HepG2 (cell line): ENCODE results near the gene FCER1G. TPM values are rescaled to one million over a fixed set of nuclear protein-coding genes. Genes with fewer than 3 reads are reported as not detected.

Experiments
- CEBPG ChIP-seq: IDR thresholded peaks from 2 replicates; pipeline ENCODE4 v1.6.1; 2016
- DMAP1 ChIP-seq: IDR thresholded peaks from 2 replicates; pipeline ENCODE4 v1.6.1; 2016
- HHEX ChIP-seq: IDR thresholded peaks from 2 replicates; pipeline ENCODE4 v1.6.1; 2016; ENCODE audit warnings: control low read depth
- KDM5A ChIP-seq: fragments of 200-600 bp; sonication (generic); IDR thresholded peaks from 2 replicates; pipeline ENCODE4 v1.7.0; 2018; ENCODE audit warnings: antibody characterized with exemption, mild to moderate bottlenecking, low read length, borderline replicate concordance
- MEIS1 ChIP-seq: sonication (generic); formaldehyde crosslinking; IDR thresholded peaks from 2 replicates; pipeline ENCODE4 v1.9.0; 2021; ENCODE audit warnings: mild to moderate bottlenecking, missing genetic modification reagents, moderate library complexity, borderline replicate concordance
- MLLT10 ChIP-seq: sonication (generic); formaldehyde crosslinking; IDR thresholded peaks from 2 replicates; pipeline ENCODE4 v1.4.0; 2020; ENCODE audit warnings: missing genetic modification reagents
- POLR2AphosphoS5 ChIP-seq: IDR thresholded peaks from 2 replicates; pipeline ENCODE4 v1.6.1; 2012; ENCODE audit warnings: low read depth, low read length
- TFE3 ChIP-seq: IDR thresholded peaks from 2 replicates; pipeline ENCODE4 v1.6.1; 2016
- USF2 ChIP-seq, 2 experiments: sonication (generic) in 1 of 2; formaldehyde crosslinking in 1 of 2; IDR thresholded peaks; 2 replicates each; pipeline versions ENCODE4 v1.5.1 to v1.6.1; 2011 to 2020; ENCODE audit warnings: borderline replicate concordance in 1 of 2, low read depth in 1 of 2, low read length in 1 of 2, mild to moderate bottlenecking in 1 of 2, missing genetic modification reagents in 1 of 2, moderate library complexity in 1 of 2
- ZC3H4 ChIP-seq: sonication (generic); formaldehyde crosslinking; IDR thresholded peaks from 2 replicates; pipeline ENCODE4 v1.4.0; 2020; ENCODE audit warnings: missing genetic modification reagents, borderline replicate concordance
- ZNF17 ChIP-seq: sonication (generic); formaldehyde crosslinking; IDR thresholded peaks from 2 replicates; pipeline ENCODE4 v1.5.0; 2020; ENCODE audit warnings: mild to moderate bottlenecking, missing genetic modification reagents
- ZNF232 ChIP-seq: sonication (generic); formaldehyde crosslinking; IDR thresholded peaks from 2 replicates; pipeline ENCODE4 v1.4.0; 2020; ENCODE audit warnings: missing genetic modification reagents, borderline replicate concordance
- ZNF503 ChIP-seq: sonication (generic); formaldehyde crosslinking; IDR thresholded peaks from 2 replicates; pipeline ENCODE4 v1.4.0; 2020; ENCODE audit warnings: missing genetic modification reagents
- ZSCAN22 ChIP-seq: sonication (generic); formaldehyde crosslinking; IDR thresholded peaks from 2 replicates; pipeline ENCODE4 v1.4.0; 2020; ENCODE audit warnings: mild to moderate bottlenecking, missing genetic modification reagents
- polyA plus RNA-seq, 8 experiments: library from polyadenylated mRNA; depleted of rRNA in 3 of 8; stranded (reverse) in 7 of 8; unstranded in 1 of 8; fragments of >200 nt; fragmentation: Illumina TruSeq in 4 of 8; extraction: Trizol in 4 of 8; gene quantifications; 2 replicates each; pipeline versions ENCODE4 v1.2.1 to v1.2.3, GENCODE V29; 2011 to 2016; ENCODE audit warnings: low read depth in 4 of 8, missing spikeins in 1 of 8, mixed read lengths in 1 of 8; ENCODE audit not compliant: insufficient read depth in 1 of 8
- total RNA-seq, 5 experiments: library from RNA; depleted of rRNA; stranded (reverse); fragments of >200 nt; fragmentation: Illumina TruSeq; extraction: Trizol; gene quantifications; 2 replicates each; pipeline ENCODE4 v1.2.3, GENCODE V29; 2016; ENCODE audit warnings: low read depth in 1 of 5
- TF ChIP-seq, protein P1 (sequence below), 2 experiments: sonication (generic) in 1 of 2; formaldehyde crosslinking in 1 of 2; IDR thresholded peaks; 2 replicates each; pipeline versions ENCODE4 v1.6.1 to v1.9.0; 2014 to 2022; ENCODE audit warnings: antibody characterized with exemption in 1 of 2, borderline replicate concordance in 1 of 2, inconsistent platforms in 1 of 2, low read depth in 1 of 2, missing genetic modification reagents in 1 of 2

The FCER1G gene
- total and polyA plus RNA-seq, 2 of the 13 experiments (the other 11 are each of a cell fraction or from before 2014, with no cell fraction given), result 1.3 to 6.4 TPM

- TF ChIP-seq, protein P1, sequence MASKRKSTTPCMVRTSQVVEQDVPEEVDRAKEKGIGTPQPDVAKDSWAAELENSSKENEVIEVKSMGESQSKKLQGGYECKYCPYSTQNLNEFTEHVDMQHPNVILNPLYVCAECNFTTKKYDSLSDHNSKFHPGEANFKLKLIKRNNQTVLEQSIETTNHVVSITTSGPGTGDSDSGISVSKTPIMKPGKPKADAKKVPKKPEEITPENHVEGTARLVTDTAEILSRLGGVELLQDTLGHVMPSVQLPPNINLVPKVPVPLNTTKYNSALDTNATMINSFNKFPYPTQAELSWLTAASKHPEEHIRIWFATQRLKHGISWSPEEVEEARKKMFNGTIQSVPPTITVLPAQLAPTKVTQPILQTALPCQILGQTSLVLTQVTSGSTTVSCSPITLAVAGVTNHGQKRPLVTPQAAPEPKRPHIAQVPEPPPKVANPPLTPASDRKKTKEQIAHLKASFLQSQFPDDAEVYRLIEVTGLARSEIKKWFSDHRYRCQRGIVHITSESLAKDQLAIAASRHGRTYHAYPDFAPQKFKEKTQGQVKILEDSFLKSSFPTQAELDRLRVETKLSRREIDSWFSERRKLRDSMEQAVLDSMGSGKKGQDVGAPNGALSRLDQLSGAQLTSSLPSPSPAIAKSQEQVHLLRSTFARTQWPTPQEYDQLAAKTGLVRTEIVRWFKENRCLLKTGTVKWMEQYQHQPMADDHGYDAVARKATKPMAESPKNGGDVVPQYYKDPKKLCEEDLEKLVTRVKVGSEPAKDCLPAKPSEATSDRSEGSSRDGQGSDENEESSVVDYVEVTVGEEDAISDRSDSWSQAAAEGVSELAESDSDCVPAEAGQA (IDR thresholded peaks at IDR 0.05; ENCODE audit: low read depth), result no peak
- TF ChIP-seq, protein P1 (CRISPR knock-in tag; IDR thresholded peaks at IDR 0.05; ENCODE audit: borderline replicate concordance), result 0 out of 2 replicates have a peak, but pooled peaks have one; percentile 15
- TF ChIP-seq USF2 (IDR thresholded peaks at IDR 0.05; ENCODE audit: low read depth, low read length), result no peak
- 0 out of 2 replicates have a peak, but pooled peaks have one; percentile 34 for TF ChIP-seq USF2 (CRISPR knock-in tag; IDR thresholded peaks at IDR 0.05; ENCODE audit: borderline replicate concordance)
- no peak; the same call in 1 of the 2 replicates for TF ChIP-seq MEIS1 (CRISPR knock-in tag)
- no peak for TF ChIP-seq HHEX (CRISPR knock-in tag)
- no peak for TF ChIP-seq TFE3
- peak; percentile 41; the same call in 1 of the 2 replicates for TF ChIP-seq DMAP1 (CRISPR knock-in tag)
- TF ChIP-seq ZNF503, result no peak
- peak; percentile 51; the same call in 1 of the 2 replicates for TF ChIP-seq ZC3H4 (CRISPR knock-in tag)
- no peak for TF ChIP-seq CEBPG
- TF ChIP-seq ZNF232 (CRISPR knock-in tag), result no peak
- no peak for TF ChIP-seq ZNF17 (CRISPR knock-in tag)
- TF ChIP-seq MLLT10, result peak; percentile 74; the same call in 1 of the 2 replicates
- peak; percentile 51 for TF ChIP-seq POLR2AphosphoS5
- no peak for TF ChIP-seq KDM5A
- no peak for TF ChIP-seq ZSCAN22
Measured at GRCh38 chr1:161222175-161223019, 7.3 kb downstream of the FCER1G start (continued).
